Measurements from ENCODE around the gene C19orf85. TPM values are rescaled to one million over a fixed set of nuclear protein-coding genes. Genes with fewer than 3 reads are reported as not detected.

Gene C19orf85
- total RNA-seq, result not detected in 2 replicates

GRCh38 chr19:55464662-55465054 lies at the start of gene C19orf85:
TSS of gene C19orf85 (minus strand) at chr19:55464751. CDS start at chr19:55464554, 197 bp downstream.

GRCh38 chr19:55487924-55488687 lies 23.6 kb upstream of the C19orf85 start, which contains the start of gene SSC5D:
TSS of gene SSC5D (plus strand) at chr19:55488436. CDS start at chr19:55488590, 154 bp downstream.

GRCh38 chr19:55484593-55485438 lies 20.3 kb upstream of the C19orf85 start, which contains the start of gene NAT14:
TSS of gene NAT14 (plus strand) at chr19:55485188. CDS start at chr19:55485709, 521 bp downstream.

GRCh38 chr19:55476100-55476775 lies 11.7 kb upstream of the C19orf85 start, which contains the start of gene ZNF628:
TSS of gene ZNF628 (plus strand) at chr19:55476617. CDS start at chr19:55479911, 3,294 bp downstream.

GRCh38 chr19:55461259-55461973 lies 3.1 kb downstream of the C19orf85 start, which contains the start of gene ISOC2:
TSS of gene ISOC2 (minus strand) at chr19:55461642. CDS start at chr19:55456486, 5,156 bp downstream.

GRCh38 chr19:55443045-55443823 lies 21.3 kb downstream of the C19orf85 start, which contains the start of gene SHISA7:
TSS of gene SHISA7 (minus strand) at chr19:55443300. CDS start at chr19:55442863, 437 bp downstream.

Other genes with a start within 250 kb of the C19orf85 start
- 0.81 and 1.5 TPM in 2 replicates for gene TMEM86B, start 236.0 kb downstream of the C19orf85 start, total RNA-seq
- 27.7 and 30.8 TPM in 2 replicates for gene PPP6R1, start 205.7 kb downstream of the C19orf85 start, total RNA-seq
- gene HSPBP1, start 184.6 kb downstream of the C19orf85 start, total RNA-seq, result 17.0 and 21.7 TPM in 2 replicates
- 6.7 and 7.6 TPM in 2 replicates for gene BRSK1, start 180.8 kb downstream of the C19orf85 start, total RNA-seq
- gene TMEM150B, start 139.4 kb downstream of the C19orf85 start, total RNA-seq, result not detected in 2 replicates
- gene KMT5C, start 124.9 kb downstream of the C19orf85 start, total RNA-seq, result 4.8 and 6.7 TPM in 2 replicates
- not detected in 2 replicates for gene COX6B2, start 110.0 kb downstream of the C19orf85 start, total RNA-seq
- gene GARIN5B, start 101.5 kb downstream of the C19orf85 start, total RNA-seq, result not detected in 2 replicates
- 1.1 and 14.9 TPM in 2 replicates for gene IL11, start 94.3 kb downstream of the C19orf85 start, total RNA-seq
- gene TMEM190, start 87.9 kb downstream of the C19orf85 start, total RNA-seq, result not detected in 2 replicates
- gene TMEM238, start 80.5 kb downstream of the C19orf85 start, total RNA-seq, result 0.12 and 0.26 TPM in 2 replicates
- 153 and 182 TPM in 2 replicates for gene RPL28, start 78.8 kb downstream of the C19orf85 start, total RNA-seq
- 73.4 and 105 TPM in 2 replicates for gene UBE2S, start 57.0 kb downstream of the C19orf85 start, total RNA-seq
- not detected in 2 replicates for gene SHISA7, start 21.5 kb downstream of the C19orf85 start, total RNA-seq
- 49.1 and 52.8 TPM in 2 replicates for gene ISOC2, start 3.1 kb downstream of the C19orf85 start, total RNA-seq
- gene ZNF628, start 11.9 kb upstream of the C19orf85 start, total RNA-seq, result 0.66 and 0.87 TPM in 2 replicates
- gene NAT14, start 20.4 kb upstream of the C19orf85 start, total RNA-seq, result 13.7 and 14.4 TPM in 2 replicates
- 12.8 and 30.4 TPM in 2 replicates for gene SSC5D, start 23.7 kb upstream of the C19orf85 start, total RNA-seq
- not detected in 2 replicates for gene SBK2, start 72.4 kb upstream of the C19orf85 start, total RNA-seq
- 0.19 TPM in 1 of 2 replicates, not detected in the other for gene SBK3, start 80.8 kb upstream of the C19orf85 start, total RNA-seq
- gene ZNF579, start 116.1 kb upstream of the C19orf85 start, total RNA-seq, result 2.1 and 3.0 TPM in 2 replicates
- gene FIZ1, start 134.8 kb upstream of the C19orf85 start, total RNA-seq, result 1.9 and 2.1 TPM in 2 replicates
- 10.1 and 11.9 TPM in 2 replicates for gene ZNF524, start 135.5 kb upstream of the C19orf85 start, total RNA-seq
- 0.66 and 1.3 TPM in 2 replicates for gene ZNF865, start 140.9 kb upstream of the C19orf85 start, total RNA-seq
- gene ZNF784, start 159.8 kb upstream of the C19orf85 start, total RNA-seq, result 3.6 and 3.9 TPM in 2 replicates
- gene ZNF580, start 176.3 kb upstream of the C19orf85 start, total RNA-seq, result 5.5 and 5.8 TPM in 2 replicates
- gene ZNF581, start 178.9 kb upstream of the C19orf85 start, total RNA-seq, result 11.4 and 13.4 TPM in 2 replicates
- 8.9 and 9.5 TPM in 2 replicates for gene CCDC106, start 183.5 kb upstream of the C19orf85 start, total RNA-seq
- gene U2AF2, start 190.3 kb upstream of the C19orf85 start, total RNA-seq, result 87.6 and 108 TPM in 2 replicates
- gene EPN1, start 210.5 kb upstream of the C19orf85 start, total RNA-seq, result 44.5 and 80.6 TPM in 2 replicates